HepG2 (cell line): Measurements from ENCODE around the gene COL9A2. TPM values are rescaled to one million over a fixed set of nuclear protein-coding genes. Genes with fewer than 3 reads are reported as not detected.
A peak's percentile ranks its signal among the peaks of the same experiment; 100 is the strongest.

Experiments
- CAMTA2 ChIP-seq: sonication (generic); formaldehyde crosslinking; IDR thresholded peaks from 2 replicates; pipeline ENCODE4 v1.4.0; 2020; ENCODE audit warnings: mild to moderate bottlenecking, missing genetic modification reagents, borderline replicate concordance
- CBX2 ChIP-seq, 2 experiments: fragments of 200-600 bp in 1 of 2; sonication (generic); formaldehyde crosslinking in 1 of 2; IDR thresholded peaks; 2 replicates each; pipeline versions ENCODE4 v1.7.0 to v1.8.1; 2018 to 2022; ENCODE audit warnings: low read depth in 2 of 2, low read length in 1 of 2, mild to moderate bottlenecking in 1 of 2, missing genetic modification reagents in 1 of 2
- CCDC6 ChIP-seq: sonication (generic); formaldehyde crosslinking; IDR thresholded peaks from 2 replicates; pipeline ENCODE4 v1.8.1; 2022; ENCODE audit warnings: mild to moderate bottlenecking, missing genetic modification reagents, moderate library complexity
- FOSL1 ChIP-seq: sonication (generic); formaldehyde crosslinking; IDR thresholded peaks from 2 replicates; pipeline ENCODE4 v1.9.0; 2021; ENCODE audit warnings: missing genetic modification reagents, borderline replicate concordance
- GPBP1L1 ChIP-seq: sonication (generic); formaldehyde crosslinking; IDR thresholded peaks from 2 replicates; pipeline ENCODE4 v1.5.0; 2020; ENCODE audit warnings: mild to moderate bottlenecking, missing genetic modification reagents
- MTERF4 ChIP-seq: sonication (generic); formaldehyde crosslinking; IDR thresholded peaks from 2 replicates; pipeline ENCODE4 v1.8.0; 2023; ENCODE audit warnings: mild to moderate bottlenecking, missing genetic modification reagents
- MYNN ChIP-seq: sonication (generic); formaldehyde crosslinking; IDR thresholded peaks from 2 replicates; pipeline ENCODE4 v1.4.0; 2020; ENCODE audit warnings: mild to moderate bottlenecking, low read depth, missing genetic modification reagents
- NFATC3 ChIP-seq: sonication (generic); formaldehyde crosslinking; IDR thresholded peaks from 2 replicates; pipeline ENCODE4 v1.5.1; 2020; ENCODE audit warnings: mild to moderate bottlenecking, missing genetic modification reagents
- NR3C1 ChIP-seq: sonication (generic); formaldehyde crosslinking; IDR thresholded peaks from 2 replicates; pipeline ENCODE4 v1.4.0; 2020; ENCODE audit warnings: missing genetic modification reagents
- POGK ChIP-seq: sonication (generic); formaldehyde crosslinking; conservative IDR thresholded peaks from 2 replicates; pipeline ENCODE4 v1.8.0; 2022; ENCODE audit warnings: mild to moderate bottlenecking, moderate library complexity, missing genetic modification reagents
- SP1 ChIP-seq, 2 experiments: fragments of 450-650 bp in 1 of 2; sonication (generic) in 1 of 2; formaldehyde crosslinking in 1 of 2; IDR thresholded peaks; 2 replicates each; pipeline versions ENCODE4 v1.4.0 to v1.6.1; 2016 to 2020; ENCODE audit warnings: missing genetic modification reagents in 1 of 2
- SP5 ChIP-seq: IDR thresholded peaks from 2 replicates; pipeline ENCODE4 v1.6.1; 2016; ENCODE audit warnings: low read depth, borderline replicate concordance
- SRY ChIP-seq: sonication (generic); formaldehyde crosslinking; IDR thresholded peaks from 2 replicates; pipeline ENCODE4 v1.8.0; 2022; ENCODE audit warnings: mild to moderate bottlenecking, missing genetic modification reagents
- SYNCRIP ChIP-seq: fragments of 200-400 bp; formaldehyde crosslinking; IDR thresholded peaks from 2 replicates; pipeline ENCODE4 v1.6.1; 2018; ENCODE audit warnings: mild to moderate bottlenecking, low read depth, low read length; ENCODE audit not compliant: insufficient read depth
- TEAD3 ChIP-seq: optimal IDR thresholded peaks from 2 replicates; pipeline ENCODE3; 2016; ENCODE audit warnings: borderline replicate concordance
- ZNF10 ChIP-seq: sonication (generic); formaldehyde crosslinking; IDR thresholded peaks from 2 replicates; pipeline ENCODE4 v1.4.0; 2020; ENCODE audit warnings: mild to moderate bottlenecking, low read depth, missing genetic modification reagents, borderline replicate concordance
- ZNF142 ChIP-seq: sonication (generic); formaldehyde crosslinking; IDR thresholded peaks from 2 replicates; pipeline ENCODE4 v1.4.0; 2020; ENCODE audit warnings: missing genetic modification reagents
- ZNF746 ChIP-seq: sonication (generic); formaldehyde crosslinking; IDR thresholded peaks from 2 replicates; pipeline ENCODE4 v1.8.0; 2022; ENCODE audit warnings: mild to moderate bottlenecking, missing genetic modification reagents
- ZNF772 ChIP-seq: sonication (generic); formaldehyde crosslinking; IDR thresholded peaks from 2 replicates; pipeline ENCODE4 v1.5.0; 2020; ENCODE audit warnings: mild to moderate bottlenecking, missing genetic modification reagents
- ZNF790 ChIP-seq: sonication (generic); formaldehyde crosslinking; IDR thresholded peaks from 2 replicates; pipeline ENCODE4 v1.8.0; 2022; ENCODE audit warnings: missing genetic modification reagents, mild to moderate bottlenecking, borderline replicate concordance
- polyA plus RNA-seq, 8 experiments: library from polyadenylated mRNA; depleted of rRNA in 3 of 8; stranded (reverse) in 7 of 8; unstranded in 1 of 8; fragments of >200 nt; fragmentation: Illumina TruSeq in 4 of 8; extraction: Trizol in 4 of 8; gene quantifications; 2 replicates each; pipeline versions ENCODE4 v1.2.1 to v1.2.3, GENCODE V29; 2011 to 2016; ENCODE audit warnings: low read depth in 4 of 8, missing spikeins in 1 of 8, mixed read lengths in 1 of 8; ENCODE audit not compliant: insufficient read depth in 1 of 8
- total RNA-seq, 5 experiments: library from RNA; depleted of rRNA; stranded (reverse); fragments of >200 nt; fragmentation: Illumina TruSeq; extraction: Trizol; gene quantifications; 2 replicates each; pipeline ENCODE4 v1.2.3, GENCODE V29; 2016; ENCODE audit warnings: low read depth in 1 of 5

The COL9A2 gene
- total and polyA plus RNA-seq, 2 of the 13 experiments (the other 11 are each of a cell fraction or from before 2014, with no cell fraction given): 20.2 to 26.9 TPM

- no peak for TF ChIP-seq MTERF4 (CRISPR knock-in tag)
- 0 out of 2 replicates have a peak, but pooled peaks have one; percentile 26 for TF ChIP-seq POGK (CRISPR knock-in tag)
- TF ChIP-seq SYNCRIP: no peak
- no peak for TF ChIP-seq ZNF790 (CRISPR knock-in tag)
- TF ChIP-seq GPBP1L1 (CRISPR knock-in tag): no peak
- TF ChIP-seq ZNF772: no peak
- no peak for TF ChIP-seq SP5 (CRISPR knock-in tag)
- TF ChIP-seq NFATC3: no peak
- no peak for TF ChIP-seq TEAD3 (CRISPR knock-in tag)
- TF ChIP-seq FOSL1 (CRISPR knock-in tag): no peak
- TF ChIP-seq MYNN (CRISPR knock-in tag): no peak
- TF ChIP-seq NR3C1 (CRISPR knock-in tag): no peak
- TF ChIP-seq SRY: no peak
- no peak for TF ChIP-seq CCDC6 (CRISPR knock-in tag)
- TF ChIP-seq ZNF746: no peak
- no peak for TF ChIP-seq ZNF10
- TF ChIP-seq ZNF142 (CRISPR knock-in tag): no peak
- TF ChIP-seq SP1 (IDR thresholded peaks at IDR 0.05): no peak
- peak; percentile 20; the same call in 1 of the 2 replicates for TF ChIP-seq SP1 (CRISPR knock-in tag; IDR thresholded peaks at IDR 0.05)
- no peak for TF ChIP-seq CAMTA2 (CRISPR knock-in tag)
- no peak for TF ChIP-seq CBX2 (IDR thresholded peaks at IDR 0.05; ENCODE audit: low read depth, low read length)
- TF ChIP-seq CBX2 (CRISPR knock-in tag; IDR thresholded peaks at IDR 0.05; ENCODE audit: low read depth): no peak
These were observed 21.8 kb upstream of the COL9A2 start (continued) for GRCh38 chr1:40338745-40339419.
